HCT116 (cell line): ENCODE measurements around the gene FAM174A. TPM values are rescaled to one million over a fixed set of nuclear protein-coding genes. Genes with fewer than 3 reads are reported as not detected.

Experiments
- ATAC-seq: fragments of 200-7000 bp; cut with Tn5 transposase; 2 replicates; pipeline ENCODE4 v1.9.1; 2020; ENCODE audit warnings: mild to moderate bottlenecking, moderate library complexity
- BruUV-seq: library from RNA; stranded (reverse); fragments of 400-500 nt; replicated peaks from 2 replicates; lab custom pipeline; 2021; lab: Mats Ljungman, UMichigan
- CTCF ChIA-PET: fragments of 300-600 bp; sonication (Branson Sonifier 250); formaldehyde crosslinking; loops from one replicate; lab custom pipeline; 2021; ENCODE audit warnings: antibody characterized with exemption; lab: Charles Lee
- POLR2A ChIA-PET: fragments of 300-600, 350-600 bp; sonication (Branson Sonifier 250); formaldehyde crosslinking; loops from one replicate; lab custom pipeline; 2021; ENCODE audit warnings: antibody characterized with exemption; lab: Charles Lee
- RAD21 ChIA-PET, 2 experiments: fragments of 300-600 bp; sonication (Branson Sonifier 250); formaldehyde crosslinking; loops; one replicate each; lab custom pipeline; 2023; ENCODE audit warnings: low total read pairs in 2 of 2; ENCODE audit not compliant: uncharacterized antibody in 2 of 2, unreplicated experiment in 2 of 2, low non-redundant PET in 1 of 2; lab: Charles Lee
- DNase-seq: peaks from one replicate; pipeline ENCODE4 v3.0.0-alpha.2; 2010; ENCODE audit warnings: low read depth, low spot score
- H2AFZ ChIP-seq: fragments of 200-600 bp; shearing (Covaris generic), sonication (generic); 2 replicates; pipeline ENCODE4 v1.6.1; 2017; ENCODE audit warnings: low read depth, mixed run types, mixed read lengths, antibody characterized with exemption, low read length; ENCODE audit not compliant: poor library complexity, severe bottlenecking
- H3K27ac ChIP-seq: 2 replicates; pipeline ENCODE4 v1.5.1; 2012; ENCODE audit warnings: low read depth, low read length
- H3K27me3 ChIP-seq: fragments of 200-600 bp; sonication (generic); 2 replicates; pipeline ENCODE4 v1.6.1; 2016; ENCODE audit warnings: mixed run types, low read length, mixed read lengths; ENCODE audit not compliant: insufficient read depth
- H3K36me3 ChIP-seq, 2 experiments: fragments of 200-500 bp in 1 of 2; fragments of 200-600 bp in 1 of 2; sonication (Bioruptor generic) in 1 of 2; sonication (generic) in 1 of 2; 2 replicates each; pipeline versions ENCODE4 v1.5.1 to v1.6.1; 2014 to 2016; ENCODE audit warnings: low read length in 2 of 2, inconsistent platforms in 1 of 2, mixed read lengths in 1 of 2, mixed run types in 1 of 2; ENCODE audit not compliant: insufficient read depth in 2 of 2, control insufficient read depth in 1 of 2
- H3K4me1 ChIP-seq, 2 experiments: fragments of 200-600 bp in 1 of 2; sonication (generic) in 1 of 2; 2 replicates each; pipeline versions ENCODE4 v1.5.1 to v1.6.1; 2012 to 2017; ENCODE audit warnings: low read length in 2 of 2, inconsistent platforms in 1 of 2, mild to moderate bottlenecking in 1 of 2, mixed read lengths in 1 of 2, mixed run types in 1 of 2, moderate library complexity in 1 of 2; ENCODE audit not compliant: insufficient read depth in 2 of 2, control insufficient read depth in 1 of 2
- H3K4me2 ChIP-seq: fragments of 200-600 bp; sonication (generic); 2 replicates; pipeline ENCODE4 v1.6.1; 2017; ENCODE audit warnings: mixed run types, low read length, mixed read lengths
- H3K4me3 ChIP-seq, 2 experiments: fragments of 200-600 bp in 1 of 2; sonication (generic) in 1 of 2; replicated peaks in 1 of 2; 2 replicates each; pipeline ENCODE4 v1.5.1; 2011 to 2016; ENCODE audit warnings: low read length in 2 of 2, control low read depth in 1 of 2, low read depth in 1 of 2, mild to moderate bottlenecking in 1 of 2, mixed read lengths in 1 of 2, mixed run types in 1 of 2
- H3K79me2 ChIP-seq: fragments of 200-600 bp; sonication (generic); 2 replicates; pipeline ENCODE4 v1.6.1; 2017; ENCODE audit warnings: mild to moderate bottlenecking, mixed run types, low read length, moderate library complexity, mixed read lengths; ENCODE audit not compliant: insufficient read depth
- H3K9ac ChIP-seq: fragments of 200-600 bp; sonication (generic); 2 replicates; pipeline ENCODE4 v1.6.1; 2016; ENCODE audit warnings: low read length, mixed read lengths
- H3K9me2 ChIP-seq: fragments of 200-600 bp; sonication (generic), shearing (Covaris generic); 2 replicates; pipeline ENCODE4 v1.6.1; 2017; ENCODE audit warnings: mixed run types, mild to moderate bottlenecking, moderate library complexity; ENCODE audit not compliant: insufficient read depth
- H3K9me3 ChIP-seq, 2 experiments: fragments of 200-500 bp in 1 of 2; fragments of 200-600 bp in 1 of 2; sonication (Bioruptor generic) in 1 of 2; sonication (generic) in 1 of 2; 2 replicates each; pipeline ENCODE4 v1.6.1; 2014 to 2017; ENCODE audit warnings: low read length in 2 of 2, mixed read lengths in 2 of 2, inconsistent platforms in 1 of 2, low read depth in 1 of 2, mild to moderate bottlenecking in 1 of 2, mixed run types in 1 of 2, moderate library complexity in 1 of 2; ENCODE audit not compliant: control insufficient read depth in 1 of 2, insufficient read depth in 1 of 2
- H4K20me1 ChIP-seq: fragments of 200-600 bp; sonication (generic), shearing (Covaris generic); 2 replicates; pipeline ENCODE4 v1.6.1; 2017; ENCODE audit warnings: mixed run types, mild to moderate bottlenecking, moderate library complexity; ENCODE audit not compliant: insufficient read depth
- CEBPB ChIP-seq: IDR thresholded peaks from 2 replicates; pipeline ENCODE4 v1.6.1; 2012; ENCODE audit warnings: low read depth
- CTCF ChIP-seq, 3 experiments: fragments of 200-600 bp in 1 of 3; sonication (generic) in 1 of 3; IDR thresholded peaks in 2 of 3; conservative IDR thresholded peaks in 1 of 3; 2 replicates each; pipeline ENCODE4 v1.5.1; 2012 to 2017; ENCODE audit warnings: low read depth in 2 of 3, low read length in 2 of 3, antibody characterized with exemption in 1 of 3, borderline replicate concordance in 1 of 3, control low read depth in 1 of 3, mild to moderate bottlenecking in 1 of 3, mixed read lengths in 1 of 3, mixed run types in 1 of 3, moderate library complexity in 1 of 3; ENCODE audit not compliant: insufficient read depth in 1 of 3
- EGR1 ChIP-seq: IDR thresholded peaks from 2 replicates; pipeline ENCODE4 v1.6.1; 2012; ENCODE audit warnings: low read depth
- ELF1 ChIP-seq: IDR thresholded peaks from 2 replicates; pipeline ENCODE4 v1.6.1; 2012; ENCODE audit warnings: low read depth, borderline replicate concordance
- EZH2 ChIP-seq: fragments of 200-600 bp; sonication (generic); IDR thresholded peaks from 2 replicates; pipeline ENCODE4 v1.6.1; 2017; ENCODE audit warnings: antibody characterized with exemption, mixed run types
- FOSL1 ChIP-seq: IDR thresholded peaks from 2 replicates; pipeline ENCODE4 v1.6.1; 2012; ENCODE audit warnings: low read depth
- JUND ChIP-seq: IDR thresholded peaks from 2 replicates; pipeline ENCODE4 v1.6.1; 2012
- POLR2A ChIP-seq: IDR thresholded peaks from 2 replicates; pipeline ENCODE4 v1.7.0; 2011; ENCODE audit warnings: borderline replicate concordance; ENCODE audit not compliant: insufficient read depth, insufficient read length; ENCODE audit errors: extremely low read depth
- POLR2AphosphoS5 ChIP-seq: IDR thresholded peaks from 2 replicates; pipeline ENCODE4 v1.6.1; 2011; ENCODE audit warnings: mild to moderate bottlenecking, low read depth, low read length, moderate library complexity
- REST ChIP-seq: IDR thresholded peaks from 2 replicates; pipeline ENCODE4 v1.6.1; 2012; ENCODE audit warnings: low read depth
- SIN3A ChIP-seq: IDR thresholded peaks from 2 replicates; pipeline ENCODE4 v1.6.1; 2012; ENCODE audit warnings: low read depth
- SP1 ChIP-seq: IDR thresholded peaks from 2 replicates; pipeline ENCODE4 v1.6.1; 2012; ENCODE audit warnings: low read depth
- SRF ChIP-seq: IDR thresholded peaks from 2 replicates; pipeline ENCODE4 v1.6.1; 2012; ENCODE audit warnings: low read depth
- TCF7L2 ChIP-seq: IDR thresholded peaks from 2 replicates; pipeline ENCODE4 v1.7.0; 2011; ENCODE audit warnings: borderline replicate concordance, inconsistent platforms; ENCODE audit not compliant: insufficient read depth, insufficient read length; ENCODE audit errors: extremely low read depth
- YY1 ChIP-seq: IDR thresholded peaks from 2 replicates; pipeline ENCODE4 v1.6.1; 2011; ENCODE audit warnings: low read length, low read depth, moderate library complexity, mild to moderate bottlenecking; ENCODE audit not compliant: insufficient replicate concordance; ENCODE audit errors: extremely low read depth
- ZBTB33 ChIP-seq: IDR thresholded peaks from 2 replicates; pipeline ENCODE4 v1.6.1; 2011; ENCODE audit warnings: mild to moderate bottlenecking, low read length, moderate library complexity; ENCODE audit not compliant: insufficient replicate concordance; ENCODE audit errors: extremely low read depth
- intact Hi-C: fragments of 100-400 bp; cut with micrococcal nuclease; formaldehyde crosslinking; loops from 2 replicates; pipeline ENCODE4 v1.10.0; 2022
- total RNA-seq: library from RNA; stranded (reverse); gene quantifications from one replicate; pipeline ENCODE4 v1.2.1, GENCODE V29; 2021; ENCODE audit not compliant: unreplicated experiment

Gene FAM174A
- total RNA-seq, 1 experiment from 2014 or later, result 8.6 TPM

GRCh38 chr5:100519075-100519474 lies 16.1 kb upstream of the FAM174A start:
- no peak for ATAC-seq

More at GRCh38 chr5:100519075-100519474, 16.1 kb upstream of the FAM174A start:
- Histone ChIP-seq H4K20me1 (no peaks in the 10 kb centered on the region), H3K27me3 (no peaks in the 10 kb centered on the region), H3K4me1 (no peaks in the 10 kb centered on the region), H3K4me2 (no peak overlapping the region), H3K9ac (no peak overlapping the region), H3K79me2 (no peaks in the 10 kb centered on the region), H2AFZ (no peak overlapping the region), H3K9me2 (no peaks in the 10 kb centered on the region), H3K9me3 (no peaks in the 10 kb centered on the region), H3K27ac (no peak overlapping the region), H3K36me3 (no peaks in the 10 kb centered on the region), H3K4me3 (no peak overlapping the region)
- RAD21 ChIA-PET, result no interaction called here
- BruUV-seq, result no TSS peak
- DNase-seq, result no peak
- CTCF ChIA-PET, result no interaction called here
- TF ChIP-seq FOSL1, result no peak
- no peak for TF ChIP-seq CTCF (IDR thresholded peaks at IDR 0.05 in 2 of 3, conservative IDR thresholded peaks at IDR 0.05 in 1 of 3; ENCODE audit: borderline replicate concordance in 1 of 3, insufficient read depth in 1 of 3, low read depth in 2 of 3, low read length in 2 of 3)
- no peak for TF ChIP-seq SRF
- TF ChIP-seq EGR1, result no peak
- no peak for TF ChIP-seq ELF1
- TF ChIP-seq ZBTB33, result no peak
- TF ChIP-seq CEBPB, result no peak
- TF ChIP-seq POLR2AphosphoS5, result no peak
- TF ChIP-seq EZH2, result no peak
- TF ChIP-seq JUND, result no peak
- TF ChIP-seq SP1, result no peak
- no peak for TF ChIP-seq TCF7L2
- TF ChIP-seq YY1, result no peak
- TF ChIP-seq SIN3A, result no peak
- TF ChIP-seq REST, result no peak
- no peak for TF ChIP-seq POLR2A
- intact Hi-C loops, result no loop called here
- POLR2A ChIA-PET, result no interaction called here
